WERI-Rb-1 (cell line): Measurements from ENCODE around the gene CFAP54.

Source experiments
- DNase-seq: peaks from one replicate; pipeline ENCODE4 v3.0.0-alpha.2; 2020
- H3K27ac ChIP-seq: fragments of 250-450 bp; sonication (Bioruptor Pico); 2 replicates; pipeline ENCODE4 v1.5.1; 2020; ENCODE audit warnings: mild to moderate bottlenecking, moderate library complexity
- H3K27me3 ChIP-seq: fragments of 250-450 bp; sonication (Bioruptor Pico); 2 replicates; pipeline ENCODE4 v1.5.1; 2021; ENCODE audit warnings: mild to moderate bottlenecking, low read depth, moderate library complexity; ENCODE audit not compliant: insufficient read depth, severe bottlenecking
- H3K36me3 ChIP-seq: fragments of 250-450 bp; sonication (Bioruptor Pico); 2 replicates; pipeline ENCODE4 v1.5.1; 2020; ENCODE audit warnings: mild to moderate bottlenecking, moderate library complexity
- H3K4me3 ChIP-seq: 2 replicates; pipeline ENCODE4 v1.5.1; 2011; ENCODE audit warnings: low read depth, mild to moderate bottlenecking, control low read depth, low read length
- H3K9me3 ChIP-seq: fragments of 250-450 bp; sonication (Bioruptor Pico); 2 replicates; pipeline ENCODE4 v1.5.1; 2021; ENCODE audit warnings: mild to moderate bottlenecking, moderate library complexity; ENCODE audit not compliant: severe bottlenecking
- TF ChIP-seq, protein P1 (sequence below): IDR thresholded peaks from 2 replicates; pipeline ENCODE4 v1.5.1; 2011; ENCODE audit warnings: low read depth, mild to moderate bottlenecking, control low read depth, inconsistent platforms, low read length

CFAP54 gene

DNA sequence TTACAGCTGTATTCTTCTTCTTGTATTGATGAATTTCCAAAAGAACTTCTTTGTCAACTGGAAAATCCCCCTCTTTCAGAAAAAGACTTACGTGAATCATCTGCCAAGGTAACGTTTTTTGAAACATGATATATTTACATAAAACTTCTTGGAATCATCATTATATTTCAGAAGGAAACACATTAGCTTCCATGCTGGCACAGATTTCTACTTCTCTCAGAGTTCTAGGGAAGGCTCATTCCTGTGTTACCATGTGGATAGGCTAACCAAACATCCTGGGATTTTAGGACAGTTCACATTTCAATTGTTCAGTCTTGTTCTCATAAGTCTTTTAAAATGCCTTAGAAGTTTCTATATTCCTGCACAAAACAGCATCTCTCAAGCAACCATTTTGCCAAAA is 297.4 kb downstream of the CFAP54 start:
- TF ChIP-seq, protein P1, sequence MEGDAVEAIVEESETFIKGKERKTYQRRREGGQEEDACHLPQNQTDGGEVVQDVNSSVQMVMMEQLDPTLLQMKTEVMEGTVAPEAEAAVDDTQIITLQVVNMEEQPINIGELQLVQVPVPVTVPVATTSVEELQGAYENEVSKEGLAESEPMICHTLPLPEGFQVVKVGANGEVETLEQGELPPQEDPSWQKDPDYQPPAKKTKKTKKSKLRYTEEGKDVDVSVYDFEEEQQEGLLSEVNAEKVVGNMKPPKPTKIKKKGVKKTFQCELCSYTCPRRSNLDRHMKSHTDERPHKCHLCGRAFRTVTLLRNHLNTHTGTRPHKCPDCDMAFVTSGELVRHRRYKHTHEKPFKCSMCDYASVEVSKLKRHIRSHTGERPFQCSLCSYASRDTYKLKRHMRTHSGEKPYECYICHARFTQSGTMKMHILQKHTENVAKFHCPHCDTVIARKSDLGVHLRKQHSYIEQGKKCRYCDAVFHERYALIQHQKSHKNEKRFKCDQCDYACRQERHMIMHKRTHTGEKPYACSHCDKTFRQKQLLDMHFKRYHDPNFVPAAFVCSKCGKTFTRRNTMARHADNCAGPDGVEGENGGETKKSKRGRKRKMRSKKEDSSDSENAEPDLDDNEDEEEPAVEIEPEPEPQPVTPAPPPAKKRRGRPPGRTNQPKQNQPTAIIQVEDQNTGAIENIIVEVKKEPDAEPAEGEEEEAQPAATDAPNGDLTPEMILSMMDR: no peak
- DNase-seq: no peak
- Histone ChIP-seq H3K36me3 (no peaks in the 10 kb centered on the region), H3K27ac (no peak overlapping the region), H3K4me3 (no peak overlapping the region), H3K9me3 (no peaks in the 10 kb centered on the region), H3K27me3 (peaks cover 4% of the 10 kb centered on the region)

DNA sequence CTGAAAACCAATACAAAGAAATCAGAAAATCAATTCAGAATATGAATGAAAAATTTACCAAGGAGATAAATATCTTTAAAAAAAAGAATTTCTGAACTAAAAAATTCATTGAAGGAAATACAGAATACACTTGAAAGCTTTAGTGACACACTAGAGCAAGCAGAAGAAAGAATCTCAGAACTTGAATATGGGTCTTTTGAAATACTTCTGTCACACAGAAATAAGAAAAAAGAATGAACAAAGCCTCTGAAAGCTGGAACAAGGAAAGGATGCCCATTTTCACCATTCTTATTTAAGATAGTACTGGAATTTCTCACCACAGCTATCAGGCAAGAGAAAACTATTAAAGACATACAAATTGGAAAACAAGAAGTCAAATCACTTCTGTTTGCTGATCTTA is 314.6 kb downstream of the CFAP54 start:
- Histone ChIP-seq H3K4me3 (no peak overlapping the region), H3K27me3 (peaks cover 10% of the 10 kb centered on the region), H3K9me3 (peaks cover 6% of the 10 kb centered on the region), H3K27ac (no peak overlapping the region), H3K36me3 (no peaks in the 10 kb centered on the region)
- DNase-seq: no peak
- TF ChIP-seq, protein P1: no peak

DNA sequence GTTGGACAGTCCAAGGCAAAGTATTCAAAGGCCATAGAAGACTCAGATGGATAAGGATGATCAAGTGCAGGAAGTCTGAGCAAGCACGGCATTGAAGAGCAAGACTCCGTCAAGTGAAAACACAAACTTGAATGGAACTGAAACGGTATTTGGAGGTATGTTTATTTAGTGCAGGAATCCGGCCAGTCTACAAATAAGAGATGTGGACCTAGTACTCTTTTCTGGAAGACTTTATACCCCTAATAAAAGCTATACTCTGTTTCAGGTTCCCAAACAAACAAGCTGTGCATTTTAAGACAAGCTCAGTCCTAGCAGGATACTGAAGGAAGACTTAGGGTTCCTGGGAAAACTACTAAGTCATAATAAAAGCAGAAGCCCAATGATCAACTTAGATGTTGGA is 316.9 kb downstream of the CFAP54 start:
- H3K27me3 ChIP-seq: no peaks in the 10 kb centered on the region
- peaks cover 6% of the 10 kb centered on the region for H3K9me3 ChIP-seq
- no peaks in the 10 kb centered on the region for H3K36me3 ChIP-seq
- no peak overlapping the region for H3K4me3 ChIP-seq
- H3K27ac ChIP-seq: no peak overlapping the region
- TF ChIP-seq, protein P1: no peak
- DNase-seq: no peak

DNA sequence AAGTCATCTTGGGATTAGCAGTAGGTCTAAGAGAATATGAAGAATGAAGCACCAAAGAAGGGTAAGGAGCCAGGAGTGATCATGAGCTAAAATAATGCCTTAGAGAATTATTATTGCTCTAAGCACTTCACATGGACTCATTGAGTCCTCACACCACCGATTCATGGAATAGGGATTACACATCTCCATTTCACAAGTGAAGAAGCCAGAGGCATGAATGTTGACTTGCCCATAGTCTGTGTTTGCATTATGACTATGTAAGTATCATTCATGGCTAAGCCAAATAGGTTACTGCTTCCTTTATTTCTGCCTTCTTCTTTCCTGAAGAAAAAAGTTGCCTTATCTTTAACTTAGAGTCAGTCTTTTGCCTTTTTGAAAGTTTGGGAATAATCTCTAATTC is 318.4 kb downstream of the CFAP54 start:
- H3K4me3 ChIP-seq: no peak overlapping the region
- TF ChIP-seq, protein P1: no peak
- H3K36me3 ChIP-seq: no peaks in the 10 kb centered on the region
- no peak overlapping the region for H3K27ac ChIP-seq
- H3K27me3 ChIP-seq: no peaks in the 10 kb centered on the region
- DNase-seq: no peak
- peaks cover 6% of the 10 kb centered on the region for H3K9me3 ChIP-seq

DNA sequence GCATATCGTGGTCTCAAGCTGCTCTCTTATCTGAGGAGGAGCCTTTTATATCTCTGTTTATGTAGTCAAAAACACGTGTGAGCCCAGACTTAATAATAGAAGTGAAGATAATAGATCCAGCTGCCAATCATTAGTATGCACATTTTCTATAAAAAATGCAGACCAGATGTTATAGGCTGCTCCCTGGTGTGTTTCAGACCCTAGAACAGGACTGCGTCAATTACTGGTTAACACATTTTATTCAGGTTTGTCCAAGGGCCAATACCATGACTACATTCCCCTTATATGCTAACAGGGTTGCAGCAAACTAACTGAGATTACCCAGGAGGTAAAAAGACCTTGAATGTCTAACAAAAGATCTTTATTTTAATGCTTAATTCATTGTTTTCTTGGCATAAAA is 319.2 kb downstream of the CFAP54 start:
- Histone ChIP-seq H3K27me3 (no peaks in the 10 kb centered on the region), H3K27ac (no peak overlapping the region), H3K4me3 (no peak overlapping the region), H3K9me3 (peaks cover 5% of the 10 kb centered on the region), H3K36me3 (no peaks in the 10 kb centered on the region)
- TF ChIP-seq, protein P1: no peak
- DNase-seq: no peak

DNA sequence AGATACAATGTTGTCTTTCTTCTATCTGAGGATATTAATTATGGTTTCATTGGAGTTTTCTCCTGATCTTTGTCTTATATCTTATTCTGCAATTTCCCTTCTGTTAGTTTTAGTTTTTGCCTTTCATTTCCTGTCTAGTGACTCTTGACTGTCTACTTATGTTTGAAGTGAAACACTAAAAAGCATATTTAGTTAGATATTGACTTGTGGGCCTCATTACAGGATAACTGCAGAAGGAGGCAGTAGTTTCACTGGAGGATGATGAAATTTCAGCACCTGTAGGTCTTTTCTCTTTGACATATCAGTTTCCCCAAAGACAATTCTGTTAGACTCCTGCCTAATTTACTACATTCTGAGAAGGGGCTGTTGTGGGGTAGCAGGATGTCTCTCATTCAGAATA is 320.1 kb downstream of the CFAP54 start:
- Histone ChIP-seq H3K4me3 (no peak overlapping the region), H3K27me3 (no peaks in the 10 kb centered on the region), H3K36me3 (no peaks in the 10 kb centered on the region), H3K27ac (no peak overlapping the region), H3K9me3 (peaks cover 1% of the 10 kb centered on the region)
- TF ChIP-seq, protein P1: no peak
- no peak for DNase-seq
